Neuron (in vitro differentiated cells): ENCODE measurements around the gene NTN3.
"Not testable (repeated sequence)": the region's sequence is repeated elsewhere in the genome, so short reads cannot be mapped to it uniquely, and the experiment has no call there.

Source experiments
- H2AFZ ChIP-seq: one replicate; pipeline ENCODE4 v1.6.1; 2013; ENCODE audit warnings: low read depth, mild to moderate bottlenecking, inconsistent platforms, low read length, moderate library complexity
- H3K27me3 ChIP-seq: one replicate; pipeline ENCODE4 v1.6.1; 2013; ENCODE audit warnings: low read length; ENCODE audit not compliant: insufficient read depth
- H3K36me3 ChIP-seq: one replicate; pipeline ENCODE4 v1.6.1; 2013; ENCODE audit warnings: low read length; ENCODE audit not compliant: insufficient read depth
- H3K4me1 ChIP-seq: one replicate; pipeline ENCODE4 v1.6.1; 2013; ENCODE audit warnings: low read length; ENCODE audit not compliant: insufficient read depth
- H3K4me3 ChIP-seq: 2 replicates; pipeline ENCODE4 v1.5.1; 2013; ENCODE audit warnings: mild to moderate bottlenecking, low read length, moderate library complexity
- H3K9me3 ChIP-seq: one replicate; pipeline ENCODE4 v1.6.1; 2013; ENCODE audit warnings: low read length

Gene NTN3

GRCh38 chr16:2432286-2432685 is 38.8 kb upstream of the NTN3 start:
- Histone ChIP-seq H3K4me1 (peaks cover 14% of the 10 kb centered on the region), H3K9me3 (no peaks in the 10 kb centered on the region), H3K4me3 (no peak overlapping the region), H2AFZ (no peak overlapping the region), H3K27me3 (no peaks in the 10 kb centered on the region), H3K36me3 (peaks cover 40% of the 10 kb centered on the region)

- peaks cover 47% of the 10 kb centered on the region for H3K36me3 ChIP-seq
- peaks cover 14% of the 10 kb centered on the region for H3K4me1 ChIP-seq
Observed at GRCh38 chr16:2432801-2433505, 38.1 kb upstream of the NTN3 start.

GRCh38 chr16:2435236-2435635 is 35.9 kb upstream of the NTN3 start:
- H2AFZ ChIP-seq, H3K27me3 ChIP-seq, H3K4me3 ChIP-seq, H3K9me3 ChIP-seq: not testable (repeated sequence)
- Histone ChIP-seq H3K4me1 (peaks cover 11% of the 10 kb centered on the region), H3K36me3 (peaks cover 68% of the 10 kb centered on the region)

More at GRCh38 chr16:2432801-2433505, 38.1 kb upstream of the NTN3 start:
- H3K9me3 ChIP-seq: no peaks in the 10 kb centered on the region
- H3K27me3 ChIP-seq: no peaks in the 10 kb centered on the region
- no peak overlapping the region for H3K4me3 ChIP-seq
- no peak overlapping the region for H2AFZ ChIP-seq

GRCh38 chr16:2436110-2436509 is 35.0 kb upstream of the NTN3 start:
- no peaks in the 10 kb centered on the region for H3K9me3 ChIP-seq
- H3K36me3 ChIP-seq: peaks cover 73% of the 10 kb centered on the region
- H3K4me3 ChIP-seq: no peak overlapping the region
- no peak overlapping the region for H2AFZ ChIP-seq
- H3K4me1 ChIP-seq: peaks cover 2% of the 10 kb centered on the region
- no peaks in the 10 kb centered on the region for H3K27me3 ChIP-seq

- H3K27me3 ChIP-seq: no peaks in the 10 kb centered on the region
- no peaks in the 10 kb centered on the region for H3K4me1 ChIP-seq
- H3K36me3 ChIP-seq: peaks cover 73% of the 10 kb centered on the region
- H2AFZ ChIP-seq: no peak overlapping the region
- no peaks in the 10 kb centered on the region for H3K9me3 ChIP-seq
- H3K4me3 ChIP-seq: no peak overlapping the region
Observed at GRCh38 chr16:2437032-2437790, 33.9 kb upstream of the NTN3 start.

- H3K27me3 ChIP-seq: no peaks in the 10 kb centered on the region
- H3K36me3 ChIP-seq: peaks cover 65% of the 10 kb centered on the region
- no peak overlapping the region for H2AFZ ChIP-seq
- H3K9me3 ChIP-seq: no peaks in the 10 kb centered on the region
- no peaks in the 10 kb centered on the region for H3K4me1 ChIP-seq
- no peak overlapping the region for H3K4me3 ChIP-seq
Observed at GRCh38 chr16:2438121-2438520, 33.0 kb upstream of the NTN3 start.

- Histone ChIP-seq H3K27me3 (no peaks in the 10 kb centered on the region), H3K9me3 (no peaks in the 10 kb centered on the region), H2AFZ (no peak overlapping the region), H3K4me1 (no peaks in the 10 kb centered on the region), H3K36me3 (peaks cover 64% of the 10 kb centered on the region), H3K4me3 (no peak overlapping the region)
Observed at GRCh38 chr16:2439598-2439997, 31.5 kb upstream of the NTN3 start.

GRCh38 chr16:2441143-2441804 is 29.8 kb upstream of the NTN3 start:
- H3K4me1 ChIP-seq: not testable (repeated sequence)
- H3K36me3 ChIP-seq: peaks cover 70% of the 10 kb centered on the region

GRCh38 chr16:2443555-2443954 is 27.5 kb upstream of the NTN3 start:
- H3K36me3 ChIP-seq: peaks cover 68% of the 10 kb centered on the region

More at GRCh38 chr16:2441143-2441804, 29.8 kb upstream of the NTN3 start:
- H2AFZ ChIP-seq, H3K4me3 ChIP-seq, H3K9me3 ChIP-seq, H3K27me3 ChIP-seq: not testable (repeated sequence)

GRCh38 chr16:2447920-2448583 is 23.0 kb upstream of the NTN3 start:
- H3K36me3 ChIP-seq: peaks cover 76% of the 10 kb centered on the region
- no peaks in the 10 kb centered on the region for H3K9me3 ChIP-seq

More at GRCh38 chr16:2443555-2443954, 27.5 kb upstream of the NTN3 start:
- Histone ChIP-seq H2AFZ (no peak overlapping the region), H3K4me3 (no peak overlapping the region), H3K4me1 (no peaks in the 10 kb centered on the region), H3K27me3 (no peaks in the 10 kb centered on the region), H3K9me3 (no peaks in the 10 kb centered on the region)

GRCh38 chr16:2449118-2449517 is 22.0 kb upstream of the NTN3 start:
- Histone ChIP-seq H3K9me3 (no peaks in the 10 kb centered on the region), H3K4me3 (no peak overlapping the region)

More at GRCh38 chr16:2447920-2448583, 23.0 kb upstream of the NTN3 start:
- no peaks in the 10 kb centered on the region for H3K4me1 ChIP-seq
- H3K27me3 ChIP-seq: no peaks in the 10 kb centered on the region
- H2AFZ ChIP-seq: no peak overlapping the region
- H3K4me3 ChIP-seq: no peak overlapping the region

GRCh38 chr16:2450535-2450934 is 20.6 kb upstream of the NTN3 start:
- H3K9me3 ChIP-seq: no peaks in the 10 kb centered on the region
- peaks cover 77% of the 10 kb centered on the region for H3K36me3 ChIP-seq
- no peaks in the 10 kb centered on the region for H3K27me3 ChIP-seq
- no peak overlapping the region for H3K4me3 ChIP-seq
- no peak overlapping the region for H2AFZ ChIP-seq
- H3K4me1 ChIP-seq: no peaks in the 10 kb centered on the region

More at GRCh38 chr16:2449118-2449517, 22.0 kb upstream of the NTN3 start:
- Histone ChIP-seq H3K36me3 (peaks cover 79% of the 10 kb centered on the region), H2AFZ (no peak overlapping the region), H3K4me1 (no peaks in the 10 kb centered on the region), H3K27me3 (no peaks in the 10 kb centered on the region)

- H2AFZ ChIP-seq: no peak overlapping the region
- no peaks in the 10 kb centered on the region for H3K27me3 ChIP-seq
- no peaks in the 10 kb centered on the region for H3K9me3 ChIP-seq
- H3K4me3 ChIP-seq: no peak overlapping the region
- no peaks in the 10 kb centered on the region for H3K4me1 ChIP-seq
- peaks cover 76% of the 10 kb centered on the region for H3K36me3 ChIP-seq
Observed at GRCh38 chr16:2450975-2451381, 20.1 kb upstream of the NTN3 start.
